NCI-H2081 (cell line): ENCODE measurements around the gene CREB3L1.

Experiments
- DNase-seq, 2 experiments: peaks; one replicate each; lab custom pipeline; 2025; lab: John Stamatoyannopoulos, UW

Gene CREB3L1

GRCh38 chr11:46345131-46345597 lies 67.7 kb downstream of the CREB3L1 start:
- DNase-seq: no peak

- no peak for DNase-seq
These were observed 68.5 kb downstream of the CREB3L1 start for GRCh38 chr11:46345881-46346484.

- DNase-seq: peak; percentile 85 to 87
These were observed 69.6 kb downstream of the CREB3L1 start, which contains the start of gene DGKZ for GRCh38 chr11:46346886-46347636. DGKZ (plus strand) TSS chr11:46347463; CDS start chr11:46347660, 197 bp downstream.

- no peak for DNase-seq
These were observed 70.3 kb downstream of the CREB3L1 start for GRCh38 chr11:46347637-46348311.

- peak; percentile 35 to 61 for DNase-seq
These were observed 71.3 kb downstream of the CREB3L1 start for GRCh38 chr11:46348566-46349401.

GRCh38 chr11:46350695-46351094 lies 73.2 kb downstream of the CREB3L1 start:
- DNase-seq: no peak

- peak in 1 of 2 experiments; percentile 27 for DNase-seq
These were observed 73.7 kb downstream of the CREB3L1 start for GRCh38 chr11:46351148-46351547.

GRCh38 chr11:46351606-46352005 lies 74.1 kb downstream of the CREB3L1 start:
- DNase-seq: no peak

- peak; percentile 25 to 29 for DNase-seq
These were observed 74.8 kb downstream of the CREB3L1 start for GRCh38 chr11:46352063-46352841.

GRCh38 chr11:46353698-46354097 lies 76.2 kb downstream of the CREB3L1 start:
- DNase-seq: no peak

GRCh38 chr11:46356924-46357482 lies 79.5 kb downstream of the CREB3L1 start:
- DNase-seq: no peak

- peak; percentile 85 to 95 for DNase-seq
These were observed 80.0 kb downstream of the CREB3L1 start for GRCh38 chr11:46357483-46357936.

- no peak for DNase-seq
These were observed 82.5 kb downstream of the CREB3L1 start for GRCh38 chr11:46359953-46360352.

GRCh38 chr11:46360878-46361277 lies 83.4 kb downstream of the CREB3L1 start:
- DNase-seq: no peak

- peak; percentile 76 to 89 for DNase-seq
These were observed 84.1 kb downstream of the CREB3L1 start for GRCh38 chr11:46361283-46362155.

GRCh38 chr11:46362156-46363030 lies 84.9 kb downstream of the CREB3L1 start:
- DNase-seq: no peak

- peak; percentile 26 to 28 for DNase-seq
These were observed 85.6 kb downstream of the CREB3L1 start for GRCh38 chr11:46363031-46363407.

- DNase-seq: no peak
These were observed 86.1 kb downstream of the CREB3L1 start for GRCh38 chr11:46363455-46364005.
